AG04450 (cell line): ENCODE results near the gene NCAM1. TPM values are rescaled to one million over a fixed set of nuclear protein-coding genes. Genes with fewer than 3 reads are reported as not detected.
A peak's percentile ranks its signal among the peaks of the same experiment; 100 is the strongest.

Experiments used
- CTCF ChIA-PET: fragments of 300-600, 350-600 bp; formaldehyde crosslinking; extraction: SDS; loops from one replicate; lab custom pipeline; 2022; ENCODE audit warnings: antibody characterized with exemption, inconsistent platforms; lab: Charles Lee
- POLR2A ChIA-PET: fragments of 350-600 bp; formaldehyde crosslinking; extraction: SDS; loops from one replicate; lab custom pipeline; 2021; ENCODE audit warnings: antibody characterized with exemption, inconsistent platforms; lab: Yijun Ruan, JAX
- DNase-seq: peaks from one replicate; pipeline ENCODE4 v3.0.0-alpha.2; 2011; ENCODE audit warnings: low read depth, low spot score
- H3K27ac ChIP-seq: one replicate; pipeline ENCODE4 v1.5.1; 2012; ENCODE audit warnings: low read depth, low read length, control low read depth
- H3K27me3 ChIP-seq: one replicate; pipeline ENCODE4 v1.6.0; 2012; ENCODE audit warnings: low read length; ENCODE audit not compliant: control insufficient read depth, insufficient read depth
- H3K4me3 ChIP-seq: 2 replicates; pipeline ENCODE4 v1.5.1; 2011; ENCODE audit warnings: mild to moderate bottlenecking, low read depth, low read length, control low read depth
- H3K9me3 ChIP-seq: 2 replicates; pipeline ENCODE4 v1.5.1; 2012; ENCODE audit warnings: low read length; ENCODE audit not compliant: control insufficient read depth, insufficient read depth
- polyA plus RNA-seq: library from polyadenylated mRNA; depleted of rRNA; stranded (reverse); fragments of >200 nt; gene quantifications from 2 replicates; pipeline ENCODE4 v1.2.3, GENCODE V29; 2011
- TF ChIP-seq, protein P1 (sequence below): IDR thresholded peaks from 2 replicates; pipeline ENCODE4 v1.5.1; 2011; ENCODE audit warnings: low read depth, low read length, control low read depth, inconsistent platforms

Gene NCAM1
- polyA plus RNA-seq, 1 experiment, result not detected

DNA sequence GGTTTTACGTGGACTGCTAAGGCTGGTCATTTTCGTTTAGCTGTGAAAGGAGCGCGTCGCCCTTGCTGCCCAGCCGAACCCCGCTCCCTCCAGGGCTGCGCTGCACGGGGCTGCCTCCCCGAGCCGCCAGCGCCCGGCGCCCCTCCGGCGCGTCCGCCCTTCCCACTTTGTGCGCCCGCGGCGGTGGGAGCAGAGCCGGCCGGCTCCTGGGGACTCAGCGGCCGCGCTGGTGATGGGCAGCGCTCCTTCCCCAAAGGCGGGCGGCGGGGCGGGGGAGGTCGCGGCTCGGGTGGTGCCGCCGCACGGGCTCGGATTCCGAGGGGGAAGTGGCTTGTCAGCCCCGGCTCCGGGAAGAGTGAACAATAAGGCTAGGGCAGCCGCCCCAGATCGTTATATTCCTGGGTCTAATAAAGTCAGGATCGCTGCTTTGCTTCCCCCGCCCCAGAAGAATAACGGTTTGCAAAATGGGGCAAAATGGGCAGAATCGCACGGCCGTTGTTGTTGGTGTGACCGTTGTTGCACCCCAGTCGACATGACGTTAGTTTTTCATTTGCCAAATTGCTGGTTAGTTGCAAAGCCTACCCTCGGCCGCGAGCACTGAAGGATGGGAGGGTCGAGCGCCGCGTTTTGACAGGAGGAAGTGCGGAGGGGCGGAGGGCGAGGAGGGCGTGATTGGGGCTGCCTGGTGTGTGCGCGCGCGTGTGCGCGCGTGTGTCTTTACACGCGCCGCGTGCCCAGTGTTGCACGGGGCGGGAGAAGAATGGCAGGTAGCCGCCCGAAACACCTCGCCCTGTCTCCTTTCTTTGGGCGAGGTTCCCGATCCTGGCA is 745 bp downstream of the NCAM1 start:
- no peak overlapping the region for H3K27ac ChIP-seq
- TF ChIP-seq, protein P1, sequence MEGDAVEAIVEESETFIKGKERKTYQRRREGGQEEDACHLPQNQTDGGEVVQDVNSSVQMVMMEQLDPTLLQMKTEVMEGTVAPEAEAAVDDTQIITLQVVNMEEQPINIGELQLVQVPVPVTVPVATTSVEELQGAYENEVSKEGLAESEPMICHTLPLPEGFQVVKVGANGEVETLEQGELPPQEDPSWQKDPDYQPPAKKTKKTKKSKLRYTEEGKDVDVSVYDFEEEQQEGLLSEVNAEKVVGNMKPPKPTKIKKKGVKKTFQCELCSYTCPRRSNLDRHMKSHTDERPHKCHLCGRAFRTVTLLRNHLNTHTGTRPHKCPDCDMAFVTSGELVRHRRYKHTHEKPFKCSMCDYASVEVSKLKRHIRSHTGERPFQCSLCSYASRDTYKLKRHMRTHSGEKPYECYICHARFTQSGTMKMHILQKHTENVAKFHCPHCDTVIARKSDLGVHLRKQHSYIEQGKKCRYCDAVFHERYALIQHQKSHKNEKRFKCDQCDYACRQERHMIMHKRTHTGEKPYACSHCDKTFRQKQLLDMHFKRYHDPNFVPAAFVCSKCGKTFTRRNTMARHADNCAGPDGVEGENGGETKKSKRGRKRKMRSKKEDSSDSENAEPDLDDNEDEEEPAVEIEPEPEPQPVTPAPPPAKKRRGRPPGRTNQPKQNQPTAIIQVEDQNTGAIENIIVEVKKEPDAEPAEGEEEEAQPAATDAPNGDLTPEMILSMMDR, result no peak
- POLR2A ChIA-PET, result no interaction called here
- DNase-seq, result no peak
- CTCF ChIA-PET, result no interaction called here
- no peaks in the 10 kb centered on the region; the same call in 1 of the 2 replicates for H3K9me3 ChIP-seq
- peak overlapping the region; percentile 40 for H3K4me3 ChIP-seq
- peaks cover 41% of the 10 kb centered on the region for H3K27me3 ChIP-seq

DNA sequence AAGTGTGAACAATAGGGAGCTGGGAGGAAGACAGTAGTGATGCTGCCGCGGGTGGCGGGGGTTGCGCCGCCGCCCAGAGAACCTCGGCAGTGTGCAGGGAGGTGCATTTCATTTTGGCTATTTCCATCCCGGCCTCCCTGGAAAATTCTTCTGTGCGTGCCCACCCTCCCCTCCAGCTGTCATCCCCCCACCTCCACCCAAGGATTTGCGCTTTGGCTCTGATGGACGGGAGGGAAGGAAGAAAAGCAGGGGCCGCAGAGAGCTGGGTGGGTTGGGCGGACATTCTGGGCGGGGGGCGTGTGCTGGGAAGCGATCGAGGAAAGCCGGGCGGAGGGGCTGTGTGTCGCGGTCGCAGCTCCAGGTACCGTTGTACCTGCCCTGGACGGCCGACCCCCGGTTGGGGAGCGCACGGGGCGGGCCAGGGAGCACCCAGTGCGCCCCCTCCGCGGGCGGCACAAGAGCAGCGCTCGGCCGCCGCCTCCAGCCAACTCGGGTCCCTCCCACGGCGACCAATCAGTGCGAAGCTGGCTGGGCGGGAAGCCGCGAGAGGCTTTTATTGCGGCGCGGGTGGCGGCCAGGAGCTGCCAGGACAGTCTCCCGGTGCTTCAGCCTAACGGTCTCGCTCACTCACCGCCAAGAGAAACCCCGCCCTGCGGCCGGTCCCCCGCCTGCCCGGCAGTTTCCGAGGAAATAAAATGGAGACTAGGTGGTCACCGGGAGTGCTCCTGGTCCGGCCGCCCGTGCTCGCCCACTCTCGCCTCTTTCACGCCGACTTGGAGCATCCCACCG is 1.6 kb downstream of the NCAM1 start:
- POLR2A ChIA-PET, result no interaction called here
- Histone ChIP-seq H3K27me3 (peaks cover 41% of the 10 kb centered on the region), H3K27ac (no peak overlapping the region), H3K4me3 (peak overlapping the region; percentile 40; the same call in 1 of the 2 replicates), H3K9me3 (no peaks in the 10 kb centered on the region; the same call in 1 of the 2 replicates)
- TF ChIP-seq, protein P1, result no peak
- no peak for DNase-seq
- CTCF ChIA-PET, result no interaction called here

DNA sequence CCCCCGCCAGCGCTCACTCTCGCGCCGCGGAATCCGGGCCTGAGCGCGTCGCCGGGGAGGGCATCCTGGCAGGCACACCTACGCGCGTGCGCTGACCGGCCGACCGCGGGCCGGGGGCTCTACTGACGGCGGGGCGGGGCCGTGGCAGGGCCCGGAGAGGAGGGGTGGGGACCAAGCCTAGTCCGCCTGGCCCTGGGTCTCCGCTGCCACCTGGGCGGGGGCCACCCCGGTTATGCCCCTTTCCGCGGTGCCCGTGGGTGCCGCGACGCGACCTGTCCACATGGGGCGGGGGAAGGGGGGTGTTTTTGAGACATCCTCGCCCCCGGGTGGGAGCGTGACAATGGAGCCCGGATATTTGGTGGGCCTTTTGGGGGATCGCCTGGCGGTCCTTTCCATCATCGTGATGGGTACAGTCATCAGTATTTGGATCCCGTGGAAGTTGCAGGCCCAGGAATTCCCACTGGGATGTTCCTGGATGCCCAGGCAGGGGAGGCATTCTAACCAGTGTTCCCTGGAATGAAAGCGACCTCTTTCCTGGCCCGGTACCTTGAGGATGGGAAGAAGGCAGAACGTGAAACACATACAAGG is 2.2 kb downstream of the NCAM1 start:
- DNase-seq, result no peak
- ChIA-PET POLR2A (no interaction called here), CTCF (no interaction called here)
- peaks cover 41% of the 10 kb centered on the region for H3K27me3 ChIP-seq
- H3K4me3 ChIP-seq, result no peak overlapping the region
- H3K27ac ChIP-seq, result peak overlapping the region; percentile 11
- TF ChIP-seq, protein P1, result no peak
- no peaks in the 10 kb centered on the region; the same call in 1 of the 2 replicates for H3K9me3 ChIP-seq

DNA sequence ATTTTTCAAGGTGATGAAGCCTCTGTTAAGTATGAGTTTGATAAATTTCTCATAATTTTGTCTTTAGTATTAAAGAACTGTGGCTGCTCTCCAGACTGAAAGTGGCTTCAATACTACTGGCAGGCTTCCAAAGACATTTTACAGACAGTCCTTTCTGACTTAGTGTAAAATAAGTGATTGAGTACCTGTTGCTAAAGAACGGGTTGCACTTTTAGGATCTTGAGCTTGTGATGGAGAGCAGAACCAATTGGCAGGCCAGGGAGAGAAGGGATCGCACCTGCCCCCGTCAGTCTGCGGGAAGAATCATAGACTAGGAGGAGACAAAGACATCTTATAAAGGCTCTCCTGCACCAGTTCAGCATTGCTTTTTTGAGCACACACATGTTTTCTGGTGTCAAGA is 4.4 kb downstream of the NCAM1 start:
- CTCF ChIA-PET, result no interaction called here
- no peak for DNase-seq
- H3K4me3 ChIP-seq, result no peak overlapping the region
- H3K27me3 ChIP-seq, result peaks cover 34% of the 10 kb centered on the region
- no peaks in the 10 kb centered on the region; the same call in 1 of the 2 replicates for H3K9me3 ChIP-seq
- H3K27ac ChIP-seq, result no peak overlapping the region
- TF ChIP-seq, protein P1, result no peak
- POLR2A ChIA-PET, result no interaction called here
